CD4-positive, alpha-beta memory T cell (primary cell): Measurements from ENCODE around the gene SPRR3. TPM values are rescaled to one million over a fixed set of nuclear protein-coding genes. Genes with fewer than 3 reads are reported as not detected.
"Not testable (repeated sequence)": the region's sequence is repeated elsewhere in the genome, so short reads cannot be mapped to it uniquely, and the experiment has no call there.

Source experiments
- CTCF ChIA-PET: fragments of 350-600 bp; sonication (Branson Sonifier 250); formaldehyde crosslinking; loops from one replicate; lab custom pipeline; 2021; ENCODE audit warnings: inconsistent platforms; ENCODE audit not compliant: partially characterized antibody; lab: Charles Lee
- POLR2A ChIA-PET: fragments of 350-600 bp; sonication (Branson Sonifier 250); formaldehyde crosslinking; loops from one replicate; lab custom pipeline; 2021; ENCODE audit not compliant: partially characterized antibody; lab: Charles Lee
- DNase-seq, 5 donors: peaks; one replicate each; pipeline versions ENCODE4 v3.0.0 to v3.0.0-alpha.2; 2020 to 2022; ENCODE audit warnings: mixed read lengths in 1 of 5
- H3K27ac ChIP-seq: one replicate; pipeline ENCODE4 v1.7.0; 2013; ENCODE audit warnings: low read depth, low read length
- H3K27me3 ChIP-seq: 2 replicates; pipeline ENCODE4 v1.7.0; 2013; ENCODE audit warnings: mild to moderate bottlenecking, low read length, moderate library complexity; ENCODE audit not compliant: insufficient read depth
- H3K36me3 ChIP-seq: 2 replicates; pipeline ENCODE4 v1.7.0; 2013; ENCODE audit warnings: mild to moderate bottlenecking, low read length, moderate library complexity; ENCODE audit not compliant: insufficient read depth
- H3K4me1 ChIP-seq: 2 replicates; pipeline ENCODE4 v1.7.0; 2013; ENCODE audit warnings: mild to moderate bottlenecking, low read length, moderate library complexity; ENCODE audit not compliant: insufficient read depth
- H3K4me3 ChIP-seq, 2 donors: one replicate each; pipeline ENCODE4 v1.7.0; 2013; ENCODE audit warnings: low read length in 2 of 2, mild to moderate bottlenecking in 1 of 2
- H3K9me3 ChIP-seq, 2 donors: one replicate each; pipeline ENCODE4 v1.7.0; 2013; ENCODE audit warnings: low read length in 2 of 2, control low read depth in 1 of 2; ENCODE audit not compliant: control insufficient read depth in 1 of 2
- H3K27ac Mint-ChIP-seq, 7 donors: one replicate each; pipeline ENCODE4 v1.8.0; 2020 to 2021; ENCODE audit warnings: mixed read lengths in 7 of 7, mild to moderate bottlenecking in 6 of 7, inconsistent platforms in 3 of 7, moderate library complexity in 3 of 7
- H3K27me3 Mint-ChIP-seq, 2 donors: one replicate each; pipeline ENCODE4 v1.8.0; 2020 to 2021; ENCODE audit warnings: mixed read lengths in 2 of 2
- H3K36me3 Mint-ChIP-seq, 2 donors: one replicate each; pipeline ENCODE4 v1.8.0; 2020 to 2021; ENCODE audit warnings: mixed read lengths in 2 of 2, inconsistent platforms in 1 of 2, mild to moderate bottlenecking in 1 of 2
- H3K4me1 Mint-ChIP-seq, 4 donors: one replicate each; pipeline ENCODE4 v1.8.0; 2020 to 2021; ENCODE audit warnings: mixed read lengths in 4 of 4, mild to moderate bottlenecking in 1 of 4
- H3K4me3 Mint-ChIP-seq, 8 donors: one replicate each; pipeline ENCODE4 v1.8.0; 2020 to 2021; ENCODE audit warnings: mixed read lengths in 8 of 8, mild to moderate bottlenecking in 7 of 8, moderate library complexity in 6 of 8, inconsistent platforms in 3 of 8
- H3K9me3 Mint-ChIP-seq, 8 donors: one replicate each; pipeline ENCODE4 v1.8.0; 2020 to 2021; ENCODE audit warnings: mixed read lengths in 8 of 8, mild to moderate bottlenecking in 5 of 8, inconsistent platforms in 3 of 8, moderate library complexity in 1 of 8
- intact Hi-C: fragments of 100-400 bp; cut with micrococcal nuclease; formaldehyde crosslinking; loops from one replicate; pipeline ENCODE4 v1.15.1; 2023
- polyA plus RNA-seq, 2 donors: library from polyadenylated mRNA; unstranded; fragments of 300-500 nt; fragmentation: Illumina TruSeq; gene quantifications; one replicate each; pipeline ENCODE4 v1.2.3, GENCODE V29; 2021
- total RNA-seq, 2 experiments: library from RNA; stranded (reverse); gene quantifications; one replicate each; pipeline ENCODE4 v1.2.3, GENCODE V29; 2021

The SPRR3 gene
- total and polyA plus RNA-seq, 4 experiments from 2014 or later: not detected

- no peak for DNase-seq
- H3K36me3 Mint-ChIP-seq: no peaks in the 10 kb centered on the region
- H3K27me3 Mint-ChIP-seq: peaks cover 16 to 19% of the 10 kb centered on the region in 2 donors
- Histone ChIP-seq H3K36me3 (no peaks in the 10 kb centered on the region), H3K4me3 (no peak overlapping the region), H3K27me3 (no peaks in the 10 kb centered on the region), H3K27ac (no peak overlapping the region), H3K4me1 (no peaks in the 10 kb centered on the region), H3K9me3 (no peaks in the 10 kb centered on the region)
- no peak overlapping the region for H3K27ac Mint-ChIP-seq
- H3K4me3 Mint-ChIP-seq: no peak overlapping the region
- H3K9me3 Mint-ChIP-seq: peaks cover 0 to 9% (median 3%) of the 10 kb centered on the region in 8 donors
- ChIA-PET CTCF (no interaction called here), POLR2A (no interaction called here)
- intact Hi-C loops: no loop called here
- no peaks in the 10 kb centered on the region for H3K4me1 Mint-ChIP-seq
Observed at GRCh38 chr1:152998476-152998875, 3.1 kb upstream of the SPRR3 start.

- Histone ChIP-seq H3K27me3 (no peaks in the 10 kb centered on the region), H3K4me3 (no peak overlapping the region), H3K27ac (no peak overlapping the region), H3K36me3 (no peaks in the 10 kb centered on the region), H3K9me3 (no peaks in the 10 kb centered on the region), H3K4me1 (no peaks in the 10 kb centered on the region)
- Mint-ChIP-seq H3K36me3 (no peaks in the 10 kb centered on the region), H3K4me1 (no peaks in the 10 kb centered on the region), H3K9me3 (peaks cover 0 to 8% (median 2%) of the 10 kb centered on the region in 8 donors), H3K4me3 (no peak overlapping the region), H3K27me3 (peaks cover 14 to 20% of the 10 kb centered on the region in 2 donors), H3K27ac (no peak overlapping the region)
- DNase-seq: no peak
- ChIA-PET POLR2A (no interaction called here), CTCF (no interaction called here)
- intact Hi-C loops: no loop called here
Observed at GRCh38 chr1:152999818-153000217, 1.7 kb upstream of the SPRR3 start.

- Histone ChIP-seq H3K27ac (no peak overlapping the region), H3K4me1 (no peaks in the 10 kb centered on the region), H3K4me3 (no peak overlapping the region), H3K9me3 (no peaks in the 10 kb centered on the region), H3K27me3 (no peaks in the 10 kb centered on the region), H3K36me3 (no peaks in the 10 kb centered on the region)
- DNase-seq: no peak
- intact Hi-C loops: no loop called here
- H3K36me3 Mint-ChIP-seq: no peaks in the 10 kb centered on the region
- H3K27me3 Mint-ChIP-seq: peaks cover 14 to 20% of the 10 kb centered on the region in 2 donors
- no peak overlapping the region for H3K27ac Mint-ChIP-seq
- POLR2A ChIA-PET: no interaction called here
- CTCF ChIA-PET: no interaction called here
- peaks cover 0 to 5% (median under 1%) of the 10 kb centered on the region in 8 donors for H3K9me3 Mint-ChIP-seq
- no peak overlapping the region for H3K4me3 Mint-ChIP-seq
- H3K4me1 Mint-ChIP-seq: no peaks in the 10 kb centered on the region
Observed at GRCh38 chr1:153000294-153000693, 1.3 kb upstream of the SPRR3 start.

GRCh38 chr1:153011235-153011758 is 9.7 kb downstream of the SPRR3 start:
- CTCF ChIA-PET, H3K9me3 ChIP-seq, H3K9me3 Mint-ChIP-seq, H3K27me3 Mint-ChIP-seq, POLR2A ChIA-PET, H3K27me3 ChIP-seq, DNase-seq, H3K4me1 Mint-ChIP-seq, H3K4me1 ChIP-seq, H3K4me3 Mint-ChIP-seq, H3K36me3 ChIP-seq, H3K4me3 ChIP-seq, H3K36me3 Mint-ChIP-seq, H3K27ac ChIP-seq, intact Hi-C loops, H3K27ac Mint-ChIP-seq: not testable (repeated sequence)

GRCh38 chr1:153021829-153022228 is 20.3 kb downstream of the SPRR3 start:
- DNase-seq, H3K4me1 Mint-ChIP-seq, H3K27me3 ChIP-seq, H3K36me3 ChIP-seq, H3K36me3 Mint-ChIP-seq, H3K4me3 Mint-ChIP-seq, intact Hi-C loops, H3K27ac Mint-ChIP-seq, CTCF ChIA-PET, H3K9me3 Mint-ChIP-seq, H3K4me3 ChIP-seq, H3K9me3 ChIP-seq, POLR2A ChIA-PET, H3K27ac ChIP-seq, H3K4me1 ChIP-seq: not testable (repeated sequence)
- H3K27me3 Mint-ChIP-seq: peaks cover 11 to 18% of the 10 kb centered on the region in 2 donors

- H3K36me3 ChIP-seq, CTCF ChIA-PET, DNase-seq, H3K27ac ChIP-seq, H3K4me3 ChIP-seq, H3K9me3 Mint-ChIP-seq, H3K4me3 Mint-ChIP-seq, intact Hi-C loops, H3K9me3 ChIP-seq, POLR2A ChIA-PET, H3K27me3 ChIP-seq, H3K27ac Mint-ChIP-seq, H3K36me3 Mint-ChIP-seq, H3K4me1 ChIP-seq, H3K4me1 Mint-ChIP-seq: not testable (repeated sequence)
- peaks cover 11 to 20% of the 10 kb centered on the region in 2 donors for H3K27me3 Mint-ChIP-seq
Observed at GRCh38 chr1:153022340-153022739, 20.8 kb downstream of the SPRR3 start.

- no peak overlapping the region for H3K27ac Mint-ChIP-seq
- no peaks in the 10 kb centered on the region for H3K9me3 ChIP-seq
- intact Hi-C loops: no loop called here
- H3K4me1 Mint-ChIP-seq: no peaks in the 10 kb centered on the region
- no peaks in the 10 kb centered on the region for H3K27me3 ChIP-seq
- no peak for DNase-seq
- no peak overlapping the region for H3K4me3 Mint-ChIP-seq
- no peak overlapping the region for H3K4me3 ChIP-seq
- H3K36me3 ChIP-seq: no peaks in the 10 kb centered on the region
- H3K9me3 Mint-ChIP-seq: peaks cover 0 to 2% (median 0%) of the 10 kb centered on the region in 8 donors
- peaks cover 9 to 20% of the 10 kb centered on the region in 2 donors for H3K27me3 Mint-ChIP-seq
- ChIA-PET CTCF (no interaction called here), POLR2A (no interaction called here)
- H3K36me3 Mint-ChIP-seq: no peaks in the 10 kb centered on the region
- H3K4me1 ChIP-seq: no peaks in the 10 kb centered on the region
- no peak overlapping the region for H3K27ac ChIP-seq
Observed at GRCh38 chr1:153023109-153023508, 21.6 kb downstream of the SPRR3 start.

- ChIA-PET POLR2A (no interaction called here), CTCF (no interaction called here)
- Mint-ChIP-seq H3K27ac (no peak overlapping the region), H3K36me3 (no peaks in the 10 kb centered on the region), H3K4me1 (no peaks in the 10 kb centered on the region), H3K4me3 (no peak overlapping the region), H3K27me3 (peaks cover 4 to 22% of the 10 kb centered on the region in 2 donors), H3K9me3 (peaks cover 0 to 2% (median 0%) of the 10 kb centered on the region in 8 donors)
- H3K27ac ChIP-seq: no peak overlapping the region
- H3K4me3 ChIP-seq: no peak overlapping the region
- no peaks in the 10 kb centered on the region for H3K36me3 ChIP-seq
- DNase-seq: no peak
- H3K4me1 ChIP-seq: no peaks in the 10 kb centered on the region
- H3K9me3 ChIP-seq: no peaks in the 10 kb centered on the region
- intact Hi-C loops: no loop called here
- no peaks in the 10 kb centered on the region for H3K27me3 ChIP-seq
Observed at GRCh38 chr1:153024413-153024812, 22.9 kb downstream of the SPRR3 start.
